BLaER1 (cell line): Measurements from ENCODE around the gene GPR55.

Source experiments
- H3K27ac ChIP-seq: shearing (Covaris generic); formaldehyde crosslinking; 2 replicates; pipeline ENCODE4 v1.8.1; 2022
- H3K27me3 ChIP-seq: shearing (Covaris generic); formaldehyde crosslinking; 2 replicates; pipeline ENCODE4 v1.8.1; 2022
- H3K36me3 ChIP-seq: shearing (Covaris generic); formaldehyde crosslinking; 2 replicates; pipeline ENCODE4 v1.8.1; 2022
- H3K4me1 ChIP-seq: shearing (Covaris generic); formaldehyde crosslinking; 2 replicates; pipeline ENCODE4 v1.8.1; 2022
- H3K4me2 ChIP-seq: shearing (Covaris generic); formaldehyde crosslinking; 2 replicates; pipeline ENCODE4 v1.8.1; 2022
- H3K4me3 ChIP-seq: shearing (Covaris generic); formaldehyde crosslinking; 2 replicates; pipeline ENCODE4 v1.8.1; 2022
- H3K9ac ChIP-seq: shearing (Covaris generic); formaldehyde crosslinking; 2 replicates; pipeline ENCODE4 v1.8.1; 2022
- H3K9me3 ChIP-seq: shearing (Covaris generic); formaldehyde crosslinking; 2 replicates; pipeline ENCODE4 v1.8.1; 2022
- H4K20me1 ChIP-seq: shearing (Covaris generic); formaldehyde crosslinking; 2 replicates; pipeline ENCODE4 v1.8.1; 2022
- Cebpa-rat ChIP-seq: shearing (Covaris generic); IDR thresholded peaks from 2 replicates; pipeline ENCODE4 v1.8.1; 2022

GPR55 gene

GRCh38 chr2:230868161-230868946 lies 56.7 kb downstream of the GPR55 start:
- Histone ChIP-seq H3K4me2 (peak overlapping the region; percentile 92), H3K36me3 (no peaks in the 10 kb centered on the region), H3K9ac (peak overlapping the region; percentile 46; the same call in 1 of the 2 replicates), H3K27ac (peak overlapping the region; percentile 87), H3K4me3 (no peak overlapping the region), H3K4me1 (peaks cover 89% of the 10 kb centered on the region), H3K27me3 (no peaks in the 10 kb centered on the region), H4K20me1 (peaks cover 73% of the 10 kb centered on the region), H3K9me3 (no peaks in the 10 kb centered on the region)
- no peak for TF ChIP-seq Cebpa-rat

GRCh38 chr2:230866756-230867523 lies 58.1 kb downstream of the GPR55 start:
- Histone ChIP-seq H3K4me1 (peaks cover 87% of the 10 kb centered on the region), H3K27me3 (no peaks in the 10 kb centered on the region), H3K36me3 (no peaks in the 10 kb centered on the region), H3K4me2 (peak overlapping the region; percentile 92), H3K9me3 (no peaks in the 10 kb centered on the region), H3K27ac (peak overlapping the region; percentile 70), H3K4me3 (peak overlapping the region; percentile 93), H3K9ac (peak overlapping the region; percentile 89), H4K20me1 (peaks cover 59% of the 10 kb centered on the region)
- TF ChIP-seq Cebpa-rat: no peak

- Histone ChIP-seq H3K27ac (peak overlapping the region; percentile 70), H3K9ac (peak overlapping the region; percentile 89)
These were observed 59.0 kb downstream of the GPR55 start for GRCh38 chr2:230865766-230866755.

GRCh38 chr2:230865307-230865765 lies 59.7 kb downstream of the GPR55 start:
- TF ChIP-seq Cebpa-rat: no peak
- Histone ChIP-seq H3K4me3 (peak overlapping the region; percentile 93), H3K9me3 (no peaks in the 10 kb centered on the region), H3K36me3 (no peaks in the 10 kb centered on the region), H3K27me3 (no peaks in the 10 kb centered on the region), H3K4me2 (peak overlapping the region; percentile 92), H3K9ac (peak overlapping the region; percentile 89), H3K4me1 (peaks cover 84% of the 10 kb centered on the region), H3K27ac (peak overlapping the region; percentile 87), H4K20me1 (peaks cover 44% of the 10 kb centered on the region)

More at GRCh38 chr2:230865766-230866755, 59.0 kb downstream of the GPR55 start:
- no peaks in the 10 kb centered on the region for H3K36me3 ChIP-seq
- H3K4me2 ChIP-seq: peak overlapping the region; percentile 92
- H3K9me3 ChIP-seq: no peaks in the 10 kb centered on the region
- peaks cover 87% of the 10 kb centered on the region for H3K4me1 ChIP-seq
- peaks cover 50% of the 10 kb centered on the region for H4K20me1 ChIP-seq
- H3K4me3 ChIP-seq: peak overlapping the region; percentile 93
- no peaks in the 10 kb centered on the region for H3K27me3 ChIP-seq
- TF ChIP-seq Cebpa-rat: no peak

GRCh38 chr2:230864605-230865306 lies 60.3 kb downstream of the GPR55 start, which contains the start of gene ITM2C:
TSS of gene ITM2C (plus strand) at chr2:230864942. CDS start at chr2:230865026, 84 bp downstream.
- Histone ChIP-seq H3K27ac (peak within 1 kb of the TSS; percentile 87), H3K4me1 (peaks cover 78% of the 10 kb centered on the region), H3K4me3 (peak within 1 kb of the TSS; percentile 93)

DNA sequence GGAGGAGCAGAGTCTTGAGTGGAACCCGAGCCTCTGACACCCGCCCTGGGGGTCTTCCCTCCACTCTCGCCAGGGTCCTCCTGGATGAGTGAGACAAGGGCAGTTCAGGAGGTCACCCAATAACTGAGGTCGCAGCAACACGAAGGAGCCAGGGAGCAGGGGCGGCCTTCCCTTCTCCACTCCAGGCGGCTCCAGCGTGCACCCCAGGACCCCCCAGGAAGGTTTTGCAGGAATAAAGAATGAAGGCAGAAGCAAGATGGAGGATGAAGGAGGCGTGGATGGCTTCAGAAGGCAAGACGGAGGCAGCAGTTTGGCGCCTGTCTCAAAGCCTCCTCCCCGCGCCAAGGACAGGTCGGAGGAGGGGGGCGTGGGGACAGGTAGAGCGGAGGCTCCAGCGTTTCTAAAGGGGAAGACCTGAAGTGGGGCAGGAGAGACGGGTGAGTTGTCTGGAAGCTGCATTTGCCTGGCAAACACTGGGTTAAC lies 60.9 kb downstream of the GPR55 start:
- H3K9me3 ChIP-seq: no peaks in the 10 kb centered on the region
- no peaks in the 10 kb centered on the region for H3K36me3 ChIP-seq
- H4K20me1 ChIP-seq: peaks cover 32% of the 10 kb centered on the region
- H3K4me2 ChIP-seq: peak overlapping the region; percentile 92
- H3K4me1 ChIP-seq: peaks cover 72% of the 10 kb centered on the region
- no peak overlapping the region for H3K27ac ChIP-seq
- peak overlapping the region; percentile 61; the same call in 1 of the 2 replicates for H3K9ac ChIP-seq
- no peak for TF ChIP-seq Cebpa-rat
- H3K27me3 ChIP-seq: no peaks in the 10 kb centered on the region
- H3K4me3 ChIP-seq: peak overlapping the region; percentile 93

More at GRCh38 chr2:230864605-230865306, 60.3 kb downstream of the GPR55 start, which contains the start of gene ITM2C:
- Histone ChIP-seq H3K9ac (peak within 1 kb of the TSS; percentile 89), H3K9me3 (no peaks in the 10 kb centered on the region), H3K27me3 (no peaks in the 10 kb centered on the region), H3K36me3 (no peaks in the 10 kb centered on the region), H3K4me2 (peak within 1 kb of the TSS; percentile 92), H4K20me1 (peaks cover 38% of the 10 kb centered on the region)
- TF ChIP-seq Cebpa-rat: no peak

DNA sequence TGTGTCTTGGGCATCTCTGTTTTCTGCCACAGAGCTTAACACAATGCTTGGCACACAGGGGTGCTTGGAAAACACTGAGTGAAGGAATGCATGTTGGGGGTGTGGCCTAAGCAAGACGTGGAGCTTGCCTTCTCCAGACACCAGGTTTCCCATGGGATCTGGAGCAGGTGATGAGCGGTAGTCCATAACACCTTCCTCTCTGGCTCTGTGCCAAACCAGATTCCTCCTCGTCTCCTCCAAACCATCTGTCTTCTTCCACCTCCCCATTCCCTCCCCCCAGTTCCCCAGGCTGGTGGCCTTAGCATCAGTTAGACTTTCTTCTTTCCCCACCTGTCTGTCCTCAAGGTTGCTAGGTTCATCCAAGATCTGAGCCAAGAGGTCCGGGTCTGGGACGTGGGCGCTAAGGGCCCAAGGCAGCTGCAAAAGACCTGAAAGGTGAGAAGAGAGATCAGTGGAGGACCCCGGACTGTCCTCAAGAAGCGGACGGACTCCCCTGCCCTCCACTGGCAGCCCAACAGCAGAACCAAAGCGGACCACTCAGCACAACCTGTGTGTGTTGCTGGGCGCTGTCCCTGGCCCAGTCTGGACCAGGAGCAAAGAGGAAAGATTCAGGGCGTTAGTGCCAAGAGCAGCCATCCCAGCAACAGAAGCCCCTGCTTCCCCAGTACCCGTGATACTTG lies 61.5 kb downstream of the GPR55 start:
- Histone ChIP-seq H3K4me3 (no peak overlapping the region), H3K36me3 (no peaks in the 10 kb centered on the region), H3K4me1 (peaks cover 66% of the 10 kb centered on the region), H4K20me1 (peaks cover 27% of the 10 kb centered on the region), H3K27me3 (no peaks in the 10 kb centered on the region), H3K9ac (no peak overlapping the region), H3K4me2 (peak overlapping the region; percentile 92; the same call in 1 of the 2 replicates), H3K9me3 (no peaks in the 10 kb centered on the region), H3K27ac (no peak overlapping the region)
- no peak for TF ChIP-seq Cebpa-rat

DNA sequence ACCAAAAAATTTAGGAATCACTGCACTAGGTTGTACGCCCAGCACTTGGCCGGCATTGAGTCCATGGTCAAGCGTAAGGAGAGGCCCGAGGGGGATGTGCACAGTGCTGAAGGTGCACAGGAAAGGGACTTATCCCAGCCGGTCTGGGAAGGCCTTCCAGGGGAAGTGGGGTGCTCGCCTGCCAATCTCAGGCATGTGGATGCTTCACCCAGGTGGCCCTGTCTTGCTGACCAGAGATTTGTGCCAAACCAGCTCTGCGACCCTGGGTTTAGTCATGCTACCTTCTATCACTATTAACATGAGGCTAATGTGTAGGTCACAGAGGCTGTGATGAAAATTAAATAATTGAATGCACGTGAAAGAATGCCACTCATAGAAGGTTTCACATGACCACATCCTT lies 62.0 kb downstream of the GPR55 start:
- Histone ChIP-seq H3K9me3 (no peaks in the 10 kb centered on the region), H3K36me3 (no peaks in the 10 kb centered on the region), H3K27me3 (no peaks in the 10 kb centered on the region), H3K27ac (no peak overlapping the region), H3K9ac (no peak overlapping the region), H3K4me2 (no peak overlapping the region), H3K4me1 (peaks cover 61% of the 10 kb centered on the region), H3K4me3 (no peak overlapping the region), H4K20me1 (peaks cover 21% of the 10 kb centered on the region)
- TF ChIP-seq Cebpa-rat: no peak
